Keratinocyte (primary cell): ENCODE data around the gene BMPR1B. TPM values are rescaled to one million over a fixed set of nuclear protein-coding genes. Genes with fewer than 3 reads are reported as not detected.

Experiments
- DNase-seq: peaks from one replicate; pipeline ENCODE4 v3.0.0-alpha.2; 2011; ENCODE audit warnings: low read depth, missing footprints, low spot score
- FAIRE-seq: peaks from 2 replicates; lab custom pipeline; 2011; peaks lifted over from hg19 to GRCh38; lab: Jason Lieb, UNC
- H2AFZ ChIP-seq: 2 replicates; pipeline ENCODE4 v1.6.0; 2012; ENCODE audit warnings: low read length, control low read depth, inconsistent platforms; ENCODE audit not compliant: control insufficient read depth
- H3K27ac ChIP-seq: 2 replicates; pipeline ENCODE4 v1.5.1; 2011; ENCODE audit warnings: low read length; ENCODE audit not compliant: control insufficient read depth, insufficient read depth
- H3K27me3 ChIP-seq: 3 replicates; pipeline ENCODE4 v1.6.0; 2011; ENCODE audit warnings: low read length; ENCODE audit not compliant: control insufficient read depth, insufficient read depth; ENCODE audit errors: extremely low read depth
- H3K36me3 ChIP-seq, 2 experiments: 2 replicates in 1 of 2; 3 replicates in 1 of 2; pipeline ENCODE4 v1.5.1; 2011; ENCODE audit warnings: low read length in 2 of 2, mild to moderate bottlenecking in 1 of 2; ENCODE audit not compliant: control insufficient read depth in 2 of 2, insufficient read depth in 2 of 2; ENCODE audit errors: extremely low read depth in 1 of 2
- H3K4me1 ChIP-seq: 3 replicates; pipeline ENCODE4 v1.5.1; 2011; ENCODE audit warnings: low read length; ENCODE audit not compliant: control insufficient read depth, insufficient read depth; ENCODE audit errors: extremely low read depth
- H3K4me2 ChIP-seq: 3 replicates; pipeline ENCODE4 v1.6.0; 2011; ENCODE audit warnings: low read depth, low read length; ENCODE audit not compliant: control insufficient read depth, insufficient read depth; ENCODE audit errors: extremely low read depth
- H3K4me3 ChIP-seq, 3 experiments: fragments of 200-600 bp in 1 of 3; sonication (generic) in 1 of 3; 2 replicates in 2 of 3; 3 replicates in 1 of 3; pipeline ENCODE4 v1.5.1; 2011 to 2016; ENCODE audit warnings: low read length in 3 of 3, mild to moderate bottlenecking in 3 of 3, control low read depth in 2 of 3, inconsistent platforms in 1 of 3, low read depth in 1 of 3, mixed read lengths in 1 of 3, mixed run types in 1 of 3, moderate library complexity in 1 of 3; ENCODE audit not compliant: control insufficient read depth in 2 of 3, insufficient read depth in 2 of 3; ENCODE audit errors: extremely low read depth in 1 of 3
- H3K79me2 ChIP-seq: 2 replicates; pipeline ENCODE4 v1.6.0; 2012; ENCODE audit warnings: low read length; ENCODE audit not compliant: control insufficient read depth, insufficient read depth
- H3K9ac ChIP-seq: 3 replicates; pipeline ENCODE4 v1.6.0; 2011; ENCODE audit warnings: low read length; ENCODE audit not compliant: control insufficient read depth, insufficient read depth; ENCODE audit errors: extremely low read depth
- H3K9me1 ChIP-seq: 3 replicates; pipeline ENCODE4 v1.6.0; 2011; ENCODE audit warnings: low read length; ENCODE audit not compliant: control insufficient read depth, insufficient read depth; ENCODE audit errors: extremely low read depth
- H3K9me3 ChIP-seq: 2 replicates; pipeline ENCODE4 v1.5.1; 2012; ENCODE audit warnings: low read depth, low read length; ENCODE audit not compliant: control insufficient read depth
- H4K20me1 ChIP-seq: 3 replicates; pipeline ENCODE4 v1.6.0; 2011; ENCODE audit warnings: low read length; ENCODE audit not compliant: control insufficient read depth, insufficient read depth; ENCODE audit errors: extremely low read depth
- CTCF ChIP-seq, 3 experiments: IDR thresholded peaks in 1 of 3; conservative IDR thresholded peaks in 1 of 3; optimal IDR thresholded peaks in 1 of 3; 2 replicates in 2 of 3; 3 replicates in 1 of 3; pipeline versions ENCODE3 to v1.5.1; 2011; ENCODE audit warnings: low read length in 3 of 3, mild to moderate bottlenecking in 3 of 3, moderate library complexity in 2 of 3, control low read depth in 1 of 3, inconsistent platforms in 1 of 3; ENCODE audit not compliant: insufficient read depth in 2 of 3; ENCODE audit errors: extremely low read depth in 1 of 3
- EZH2 ChIP-seq: IDR thresholded peaks from one replicate; pipeline ENCODE4 v1.6.1; 2012; ENCODE audit warnings: inconsistent platforms, mild to moderate bottlenecking, low read length, moderate library complexity
- dilution Hi-C: fragments of 300-500 bp; cut with MboI; formaldehyde crosslinking; loops from one replicate; pipeline ENCODE4 v1.7.0; 2020; ENCODE audit warnings: low sequenced_read_pairs; ENCODE audit not compliant: extremely low pct_ligation_motif_present
- polyA plus RNA-seq, 5 experiments: library from polyadenylated mRNA; depleted of rRNA in 3 of 5; stranded (reverse) in 3 of 5; stranded (forward) in 1 of 5; unstranded in 1 of 5; fragments of >200 nt; gene quantifications; 1 replicate in 1 of 5; 2 replicates in 3 of 5; 3 replicates in 1 of 5; pipeline versions ENCODE4 v1.2.1 to v1.2.3, GENCODE V29; 2011 to 2012; ENCODE audit warnings: missing spikeins in 2 of 5, low read depth in 1 of 5, low replicate concordance in 1 of 5

BMPR1B gene
- polyA plus RNA-seq, 1 donor (not counting 4 experiments of a cell fraction or from before 2014, with no cell fraction given): 0.89 TPM

- no peak overlapping the region for H3K4me3 ChIP-seq
- H4K20me1 ChIP-seq: no peaks in the 10 kb centered on the region
- H3K9ac ChIP-seq: no peak overlapping the region
- no peaks in the 10 kb centered on the region for H3K9me1 ChIP-seq
- H3K4me2 ChIP-seq: no peak overlapping the region
- H3K9me3 ChIP-seq: no peaks in the 10 kb centered on the region
- no peak overlapping the region for H3K27ac ChIP-seq
- no peak for TF ChIP-seq CTCF (optimal IDR thresholded peaks at IDR 0.05 in 1 of 3, IDR thresholded peaks at IDR 0.05 in 1 of 3, conservative IDR thresholded peaks at IDR 0.05 in 1 of 3; ENCODE audit: extremely low read depth in 1 of 3, insufficient read depth in 2 of 3, low read length in 3 of 3)
- H3K79me2 ChIP-seq: no peaks in the 10 kb centered on the region
- peaks cover 26% of the 10 kb centered on the region for H3K4me1 ChIP-seq
- H3K36me3 ChIP-seq: no peaks in the 10 kb centered on the region
- no peak overlapping the region for H2AFZ ChIP-seq
- no peaks in the 10 kb centered on the region for H3K27me3 ChIP-seq
- DNase-seq (no peak), FAIRE-seq (no peak)
- dilution Hi-C loops: loop anchor here (25.0 kb wide), 1 partner anchor 345 kb away; no protein-coding TSS in a partner anchor
Observed at GRCh38 chr4:94767446-94767845, 9.7 kb downstream of the BMPR1B start.

- dilution Hi-C loops: no loop called here
- no peak for FAIRE-seq
Observed at GRCh38 chr4:94782707-94783106, 25.0 kb downstream of the BMPR1B start.

More at GRCh38 chr4:94782707-94783106, 25.0 kb downstream of the BMPR1B start:
- H4K20me1 ChIP-seq: no peaks in the 10 kb centered on the region
- H3K4me2 ChIP-seq: no peak overlapping the region
- H3K9ac ChIP-seq: no peak overlapping the region
- H2AFZ ChIP-seq: no peak overlapping the region
- TF ChIP-seq CTCF (optimal IDR thresholded peaks at IDR 0.05 in 1 of 3, IDR thresholded peaks at IDR 0.05 in 1 of 3, conservative IDR thresholded peaks at IDR 0.05 in 1 of 3; ENCODE audit: extremely low read depth in 1 of 3, insufficient read depth in 2 of 3, low read length in 3 of 3) (no peak), EZH2 (no peak)
- no peak for DNase-seq
- no peak overlapping the region for H3K4me3 ChIP-seq
- H3K27me3 ChIP-seq: no peaks in the 10 kb centered on the region
- no peaks in the 10 kb centered on the region for H3K9me3 ChIP-seq
- no peaks in the 10 kb centered on the region for H3K4me1 ChIP-seq
- H3K36me3 ChIP-seq: no peaks in the 10 kb centered on the region
- H3K27ac ChIP-seq: no peak overlapping the region
- no peaks in the 10 kb centered on the region for H3K9me1 ChIP-seq
- no peaks in the 10 kb centered on the region for H3K79me2 ChIP-seq
